Astrocyte (in vitro differentiated cells and primary cell): Measurements from ENCODE around the gene TRIM8. TPM values are rescaled to one million over a fixed set of nuclear protein-coding genes. Genes with fewer than 3 reads are reported as not detected.

ENCODE experiments used
- DNase-seq: peaks from one replicate; pipeline ENCODE4 v3.0.0-alpha.2; 2010; ENCODE audit warnings: low read depth
- FAIRE-seq: peaks from 2 replicates; lab custom pipeline; 2011; peaks lifted over from hg19 to GRCh38; lab: Jason Lieb, UNC
- H2AFZ ChIP-seq: 2 replicates; pipeline ENCODE4 v1.6.0; 2012; ENCODE audit warnings: low read depth, low read length, inconsistent platforms
- H3K27ac ChIP-seq: 2 replicates; pipeline ENCODE4 v1.5.1; 2011; ENCODE audit warnings: low read depth, low read length, inconsistent platforms
- H3K27me3 ChIP-seq: 2 replicates; pipeline ENCODE4 v1.6.0; 2011; ENCODE audit warnings: low read length, inconsistent platforms; ENCODE audit not compliant: insufficient read depth
- H3K36me3 ChIP-seq: 2 replicates; pipeline ENCODE4 v1.5.1; 2011; ENCODE audit warnings: low read length, inconsistent platforms; ENCODE audit not compliant: insufficient read depth
- H3K4me1 ChIP-seq: 2 replicates; pipeline ENCODE4 v1.5.1; 2011; ENCODE audit warnings: low read length, inconsistent platforms; ENCODE audit not compliant: insufficient read depth
- H3K4me2 ChIP-seq: 2 replicates; pipeline ENCODE4 v1.6.0; 2012; ENCODE audit warnings: low read length, inconsistent platforms
- H3K4me3 ChIP-seq: 2 replicates; pipeline ENCODE4 v1.5.1; 2011; ENCODE audit warnings: low read depth, mild to moderate bottlenecking, low read length, inconsistent platforms; ENCODE audit not compliant: insufficient read depth
- H3K79me2 ChIP-seq: 2 replicates; pipeline ENCODE4 v1.6.0; 2012; ENCODE audit warnings: mild to moderate bottlenecking, low read length, inconsistent platforms; ENCODE audit not compliant: insufficient read depth
- H3K9ac ChIP-seq: 2 replicates; pipeline ENCODE4 v1.6.0; 2012; ENCODE audit warnings: mild to moderate bottlenecking, low read length, inconsistent platforms
- H3K9me3 ChIP-seq: 2 replicates; pipeline ENCODE4 v1.5.1; 2012; ENCODE audit warnings: low read depth, mild to moderate bottlenecking, low read length, inconsistent platforms; ENCODE audit not compliant: insufficient read depth
- H4K20me1 ChIP-seq: 2 replicates; pipeline ENCODE4 v1.6.0; 2012; ENCODE audit warnings: low read length, inconsistent platforms; ENCODE audit not compliant: insufficient read depth
- H3K27ac Mint-ChIP-seq: one replicate; pipeline ENCODE4 v1.8.0; 2021; ENCODE audit warnings: mild to moderate bottlenecking, mixed read lengths; ENCODE audit not compliant: unreplicated experiment
- H3K27me3 Mint-ChIP-seq: one replicate; pipeline ENCODE4 v1.8.0; 2021; ENCODE audit warnings: low read depth, mixed read lengths; ENCODE audit not compliant: unreplicated experiment
- H3K36me3 Mint-ChIP-seq: one replicate; pipeline ENCODE4 v1.8.0; 2021; ENCODE audit warnings: low read depth, mixed read lengths; ENCODE audit not compliant: unreplicated experiment
- H3K4me1 Mint-ChIP-seq: one replicate; pipeline ENCODE4 v1.8.0; 2021; ENCODE audit warnings: low read depth, mixed read lengths; ENCODE audit not compliant: unreplicated experiment
- H3K4me3 Mint-ChIP-seq: one replicate; pipeline ENCODE4 v1.8.0; 2021; ENCODE audit warnings: mild to moderate bottlenecking, moderate library complexity, mixed read lengths; ENCODE audit not compliant: unreplicated experiment
- H3K9me3 Mint-ChIP-seq: one replicate; pipeline ENCODE4 v1.8.0; 2021; ENCODE audit warnings: mild to moderate bottlenecking, mixed read lengths; ENCODE audit not compliant: unreplicated experiment
- EZH2 ChIP-seq: IDR thresholded peaks from 2 replicates; pipeline ENCODE4 v1.6.1; 2012; ENCODE audit warnings: mild to moderate bottlenecking, low read length, inconsistent platforms; ENCODE audit not compliant: insufficient read depth
- total RNA-seq: library from RNA; stranded (reverse); gene quantifications from 2 replicates; pipeline ENCODE4 v1.2.1, GENCODE V29; 2021
- TF ChIP-seq, protein P1 (sequence below): IDR thresholded peaks from 2 replicates; pipeline ENCODE4 v1.5.1; 2011; ENCODE audit warnings: low read depth, mild to moderate bottlenecking, inconsistent platforms, low read length, moderate library complexity; ENCODE audit not compliant: insufficient read depth

The TRIM8 gene
- total RNA-seq, 1 donor from 2014 or later, result 117 TPM

DNA sequence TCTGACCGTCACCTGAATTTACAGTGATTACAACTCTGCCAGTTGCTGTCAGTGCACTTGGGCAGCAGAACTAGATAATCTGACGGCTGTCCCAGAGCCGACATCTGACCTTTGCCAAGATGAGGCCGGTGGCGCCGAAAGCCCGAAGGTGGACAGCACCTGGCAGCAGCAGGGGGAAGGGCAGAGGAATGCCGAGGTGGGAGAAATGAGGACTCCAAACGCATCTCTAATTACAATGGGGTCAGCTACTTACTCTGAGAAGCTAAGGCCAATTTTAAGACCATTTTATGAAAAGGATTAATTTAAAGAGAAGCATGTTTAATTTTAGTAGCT, 33.8 kb downstream of the TRIM8 start:
- Mint-ChIP-seq H3K4me3 (no peak overlapping the region), H3K9me3 (no peaks in the 10 kb centered on the region), H3K27me3 (no peaks in the 10 kb centered on the region), H3K4me1 (peaks cover 61% of the 10 kb centered on the region), H3K36me3 (peaks cover 13% of the 10 kb centered on the region), H3K27ac (peak overlapping the region; percentile 100)
- Histone ChIP-seq H3K27ac (no peak overlapping the region), H3K9me3 (no peaks in the 10 kb centered on the region), H3K4me2 (no peak overlapping the region), H3K79me2 (no peaks in the 10 kb centered on the region), H3K4me3 (no peak overlapping the region), H2AFZ (no peak overlapping the region), H4K20me1 (no peaks in the 10 kb centered on the region), H3K36me3 (no peaks in the 10 kb centered on the region), H3K9ac (no peak overlapping the region), H3K27me3 (no peaks in the 10 kb centered on the region), H3K4me1 (peaks cover 38% of the 10 kb centered on the region)
- no peak for DNase-seq
- FAIRE-seq, result no peak
- TF ChIP-seq, protein P1, sequence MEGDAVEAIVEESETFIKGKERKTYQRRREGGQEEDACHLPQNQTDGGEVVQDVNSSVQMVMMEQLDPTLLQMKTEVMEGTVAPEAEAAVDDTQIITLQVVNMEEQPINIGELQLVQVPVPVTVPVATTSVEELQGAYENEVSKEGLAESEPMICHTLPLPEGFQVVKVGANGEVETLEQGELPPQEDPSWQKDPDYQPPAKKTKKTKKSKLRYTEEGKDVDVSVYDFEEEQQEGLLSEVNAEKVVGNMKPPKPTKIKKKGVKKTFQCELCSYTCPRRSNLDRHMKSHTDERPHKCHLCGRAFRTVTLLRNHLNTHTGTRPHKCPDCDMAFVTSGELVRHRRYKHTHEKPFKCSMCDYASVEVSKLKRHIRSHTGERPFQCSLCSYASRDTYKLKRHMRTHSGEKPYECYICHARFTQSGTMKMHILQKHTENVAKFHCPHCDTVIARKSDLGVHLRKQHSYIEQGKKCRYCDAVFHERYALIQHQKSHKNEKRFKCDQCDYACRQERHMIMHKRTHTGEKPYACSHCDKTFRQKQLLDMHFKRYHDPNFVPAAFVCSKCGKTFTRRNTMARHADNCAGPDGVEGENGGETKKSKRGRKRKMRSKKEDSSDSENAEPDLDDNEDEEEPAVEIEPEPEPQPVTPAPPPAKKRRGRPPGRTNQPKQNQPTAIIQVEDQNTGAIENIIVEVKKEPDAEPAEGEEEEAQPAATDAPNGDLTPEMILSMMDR, result no peak

DNA sequence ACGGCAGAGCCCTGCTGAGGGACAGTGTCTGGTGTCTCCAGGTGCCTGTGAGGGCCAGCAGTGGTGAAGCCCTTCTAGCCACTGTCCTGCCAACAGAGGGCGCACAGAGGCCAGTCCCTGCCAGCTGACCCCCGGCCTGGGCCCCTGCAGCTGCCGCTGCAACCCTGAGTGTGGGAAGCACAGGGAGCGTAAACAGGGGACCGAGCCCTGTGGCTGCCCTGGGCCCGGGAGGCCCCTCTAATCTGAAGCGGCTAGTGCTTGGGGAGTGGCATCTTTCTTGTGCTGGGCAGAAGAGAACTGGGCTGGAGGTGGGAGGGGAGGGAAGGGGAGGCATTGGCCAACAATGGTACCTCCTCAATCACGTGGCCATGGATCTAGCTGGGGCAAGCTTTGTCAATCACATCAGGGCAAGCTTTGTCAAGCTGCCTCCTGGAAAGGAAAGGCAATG, 34.6 kb downstream of the TRIM8 start:
- no peaks in the 10 kb centered on the region for H3K9me3 ChIP-seq
- Mint-ChIP-seq H3K4me3 (peak overlapping the region; percentile 40), H3K4me1 (peaks cover 53% of the 10 kb centered on the region), H3K27ac (peak overlapping the region; percentile 43), H3K27me3 (no peaks in the 10 kb centered on the region), H3K9me3 (no peaks in the 10 kb centered on the region), H3K36me3 (peaks cover 19% of the 10 kb centered on the region)
- no peak overlapping the region for H2AFZ ChIP-seq
- H3K4me2 ChIP-seq, result no peak overlapping the region
- H3K36me3 ChIP-seq, result no peaks in the 10 kb centered on the region
- H3K9ac ChIP-seq, result no peak overlapping the region
- no peaks in the 10 kb centered on the region for H4K20me1 ChIP-seq
- no peak overlapping the region for H3K4me3 ChIP-seq
- no peaks in the 10 kb centered on the region for H3K79me2 ChIP-seq
- peaks cover 32% of the 10 kb centered on the region for H3K4me1 ChIP-seq
- TF ChIP-seq, protein P1, result peak; percentile 44
- no peak for TF ChIP-seq EZH2
- no peak for DNase-seq
- no peak for FAIRE-seq
- H3K27ac ChIP-seq, result no peak overlapping the region
- H3K27me3 ChIP-seq, result no peaks in the 10 kb centered on the region

DNA sequence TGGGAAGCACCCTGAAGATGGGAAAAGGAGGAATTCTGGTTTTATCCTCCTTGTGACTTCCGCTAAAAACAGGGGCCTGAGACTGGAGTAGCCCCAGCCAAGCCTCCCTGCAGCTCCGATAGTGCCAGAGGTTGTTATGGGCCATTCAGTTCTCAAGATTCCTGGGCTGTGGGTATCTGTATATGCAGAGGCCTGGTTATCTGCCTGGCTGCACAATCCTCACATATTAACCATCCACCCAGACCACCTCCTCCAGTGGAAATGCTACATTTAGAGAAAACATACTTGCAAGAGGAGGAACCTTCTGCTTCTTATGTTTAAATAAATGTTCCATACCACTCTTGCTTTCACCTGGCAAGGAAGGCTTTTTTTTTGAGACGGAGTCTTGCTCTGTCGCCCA, 35.3 kb downstream of the TRIM8 start:
- no peak overlapping the region for H3K27ac Mint-ChIP-seq
- H3K36me3 Mint-ChIP-seq, result peaks cover 20% of the 10 kb centered on the region
- no peak for TF ChIP-seq EZH2
- TF ChIP-seq, protein P1, result no peak
- Histone ChIP-seq H3K4me3 (no peak overlapping the region), H4K20me1 (no peaks in the 10 kb centered on the region), H3K4me1 (peaks cover 25% of the 10 kb centered on the region), H3K9ac (no peak overlapping the region), H3K79me2 (no peaks in the 10 kb centered on the region), H3K36me3 (no peaks in the 10 kb centered on the region), H3K9me3 (no peaks in the 10 kb centered on the region), H3K27me3 (no peaks in the 10 kb centered on the region), H3K27ac (no peak overlapping the region), H2AFZ (no peak overlapping the region), H3K4me2 (no peak overlapping the region)
- H3K9me3 Mint-ChIP-seq, result no peaks in the 10 kb centered on the region
- no peak overlapping the region for H3K4me3 Mint-ChIP-seq
- DNase-seq (no peak), FAIRE-seq (no peak)
- H3K27me3 Mint-ChIP-seq, result no peaks in the 10 kb centered on the region
- peaks cover 47% of the 10 kb centered on the region for H3K4me1 Mint-ChIP-seq
